GM12873 (cell line): Measurements from ENCODE around the gene FAM184B.

Experiments
- TF ChIP-seq, protein P1 (sequence below): IDR thresholded peaks from 2 replicates; pipeline ENCODE4 v1.5.1; 2012; ENCODE audit warnings: low read depth, mild to moderate bottlenecking, moderate library complexity, low read length, control low read depth; ENCODE audit not compliant: insufficient read depth; ENCODE audit errors: missing control alignments

The FAM184B gene

DNA sequence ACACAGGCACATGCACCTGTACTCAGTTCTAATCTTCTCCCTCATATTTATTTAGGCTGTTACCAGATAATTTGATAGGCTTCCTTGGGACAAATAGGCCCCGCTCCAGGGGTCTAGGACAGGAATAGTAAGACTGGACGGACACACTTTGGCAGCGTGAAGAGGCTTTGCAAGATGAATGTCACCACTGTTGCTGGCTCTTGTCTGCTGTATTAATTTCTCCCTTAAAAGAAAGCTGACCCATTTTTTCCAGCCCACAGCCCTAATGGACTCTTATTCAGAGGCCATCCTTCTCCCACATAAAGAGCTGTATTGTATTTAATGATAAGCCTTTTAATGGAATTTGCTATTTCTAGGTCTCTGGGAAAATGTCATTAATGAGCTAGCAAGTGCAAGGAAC is 18.0 kb downstream of the FAM184B start:
- TF ChIP-seq, protein P1, sequence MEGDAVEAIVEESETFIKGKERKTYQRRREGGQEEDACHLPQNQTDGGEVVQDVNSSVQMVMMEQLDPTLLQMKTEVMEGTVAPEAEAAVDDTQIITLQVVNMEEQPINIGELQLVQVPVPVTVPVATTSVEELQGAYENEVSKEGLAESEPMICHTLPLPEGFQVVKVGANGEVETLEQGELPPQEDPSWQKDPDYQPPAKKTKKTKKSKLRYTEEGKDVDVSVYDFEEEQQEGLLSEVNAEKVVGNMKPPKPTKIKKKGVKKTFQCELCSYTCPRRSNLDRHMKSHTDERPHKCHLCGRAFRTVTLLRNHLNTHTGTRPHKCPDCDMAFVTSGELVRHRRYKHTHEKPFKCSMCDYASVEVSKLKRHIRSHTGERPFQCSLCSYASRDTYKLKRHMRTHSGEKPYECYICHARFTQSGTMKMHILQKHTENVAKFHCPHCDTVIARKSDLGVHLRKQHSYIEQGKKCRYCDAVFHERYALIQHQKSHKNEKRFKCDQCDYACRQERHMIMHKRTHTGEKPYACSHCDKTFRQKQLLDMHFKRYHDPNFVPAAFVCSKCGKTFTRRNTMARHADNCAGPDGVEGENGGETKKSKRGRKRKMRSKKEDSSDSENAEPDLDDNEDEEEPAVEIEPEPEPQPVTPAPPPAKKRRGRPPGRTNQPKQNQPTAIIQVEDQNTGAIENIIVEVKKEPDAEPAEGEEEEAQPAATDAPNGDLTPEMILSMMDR: no peak

DNA sequence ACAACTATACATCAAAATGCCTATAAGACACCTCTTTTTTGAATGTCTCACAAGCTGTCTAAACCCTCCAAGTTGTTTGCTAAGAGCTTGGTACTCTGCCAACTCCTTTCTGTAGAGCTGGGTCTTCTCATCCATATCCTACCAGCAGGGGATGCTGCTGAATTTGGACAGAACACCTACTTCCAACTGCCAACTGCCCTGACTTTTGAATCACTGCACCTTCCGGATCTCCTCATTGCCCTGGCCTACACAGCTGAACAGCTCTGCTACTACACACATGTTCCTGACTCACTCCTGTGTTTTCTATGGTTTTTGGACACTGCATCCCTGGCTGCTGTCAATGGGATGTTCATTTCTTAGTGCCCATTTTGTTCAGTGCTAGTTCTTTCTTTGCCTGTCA is 18.7 kb downstream of the FAM184B start:
- TF ChIP-seq, protein P1: peak; percentile 46

DNA sequence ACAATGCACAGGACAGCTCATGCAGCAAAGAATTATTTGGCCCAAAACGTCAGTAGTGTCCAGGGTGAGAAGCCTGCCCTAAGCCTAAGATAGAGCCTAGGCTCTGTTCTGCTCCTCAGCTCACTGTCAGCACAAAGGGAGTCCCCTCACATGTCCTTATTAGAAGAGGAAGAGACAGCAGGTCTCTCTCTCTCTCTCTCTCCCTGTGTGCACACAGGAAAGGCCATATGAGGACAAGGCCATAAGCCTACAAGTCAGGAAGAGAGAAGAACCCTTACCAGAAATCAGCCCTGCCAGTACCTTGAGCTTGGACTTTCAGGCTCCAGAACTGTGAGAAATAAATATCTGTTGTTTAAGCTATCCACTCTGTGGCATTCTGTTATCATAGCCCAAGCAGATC is 20.4 kb downstream of the FAM184B start:
- TF ChIP-seq, protein P1: no peak

GRCh38 chr4:17760626-17761025 is 20.8 kb downstream of the FAM184B start:
- TF ChIP-seq, protein P1: no peak

GRCh38 chr4:17758485-17758884 is 22.9 kb downstream of the FAM184B start:
- TF ChIP-seq, protein P1: no peak

DNA sequence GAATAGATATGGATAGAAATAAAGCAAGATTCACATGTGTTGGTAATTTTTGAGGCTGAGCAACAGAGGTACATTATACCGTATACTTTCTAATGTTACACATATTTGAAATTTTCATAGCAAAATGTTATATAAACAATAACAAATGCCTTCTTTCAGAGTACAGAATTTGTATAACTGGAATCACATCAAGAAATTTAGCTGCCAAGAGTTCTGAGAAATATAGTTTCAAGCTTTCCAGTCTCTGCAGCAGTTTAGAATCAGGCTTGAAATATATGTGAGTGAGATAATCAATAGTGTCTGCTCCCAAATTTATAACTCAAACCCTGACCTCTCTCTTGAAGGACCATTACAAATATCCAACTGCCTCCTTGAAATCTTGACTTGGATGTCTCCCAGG is 23.8 kb downstream of the FAM184B start:
- TF ChIP-seq, protein P1: no peak

- TF ChIP-seq, protein P1: no peak
Measured at GRCh38 chr4:17753646-17754045, 27.8 kb downstream of the FAM184B start.
